ENCODE measurements around the gene SUSD1. TPM values are rescaled to one million over a fixed set of nuclear protein-coding genes. Genes with fewer than 3 reads are reported as not detected.

Gene SUSD1
- total RNA-seq, 2 donors from 2014 or later = 7.8 to 7.9 TPM

GRCh38 chr9:112032009-112032408, 143.1 kb downstream of the SUSD1 start:
- peaks cover 13% of the 10 kb centered on the region for H3K4me1 ChIP-seq
- DNase-seq = no peak
- H3K27ac ChIP-seq = no peak overlapping the region
- H3K36me3 ChIP-seq (replicated peaks in 1 of 2; ENCODE audit: insufficient read depth in 1 of 2, low read depth in 2 of 2) = no peaks in the 10 kb centered on the region
- WGBS, 2 donors = 82 to 95% methylated on average over 2 of the region's 2 CpGs
- TF ChIP-seq CTCF (IDR thresholded peaks at IDR 0.05) (no peak), POLR2A (IDR thresholded peaks at IDR 0.05) (no peak)
- H3K9me3 ChIP-seq = no peaks in the 10 kb centered on the region
- intact Hi-C loops (cut with DNase I) = no loop called here
- ATAC-seq = no peak
- H3K4me3 ChIP-seq = no peak overlapping the region
- no peaks in the 10 kb centered on the region for H3K27me3 ChIP-seq

GRCh38 chr9:112031400-112031799, 143.7 kb downstream of the SUSD1 start:
- Histone ChIP-seq H3K27me3 (no peaks in the 10 kb centered on the region), H3K4me3 (no peak overlapping the region), H3K36me3 (replicated peaks in 1 of 2; ENCODE audit: insufficient read depth in 1 of 2, low read depth in 2 of 2) (no peaks in the 10 kb centered on the region), H3K9me3 (no peaks in the 10 kb centered on the region), H3K4me1 (peaks cover 13% of the 10 kb centered on the region), H3K27ac (no peak overlapping the region)
- intact Hi-C loops (cut with DNase I) = no loop called here
- ATAC-seq (no peak), DNase-seq (no peak)
- WGBS, 2 donors = 49 to 66% methylated on average over 3 of the region's 3 CpGs
- TF ChIP-seq CTCF (IDR thresholded peaks at IDR 0.05) (no peak), POLR2A (IDR thresholded peaks at IDR 0.05) (no peak)

DNA sequence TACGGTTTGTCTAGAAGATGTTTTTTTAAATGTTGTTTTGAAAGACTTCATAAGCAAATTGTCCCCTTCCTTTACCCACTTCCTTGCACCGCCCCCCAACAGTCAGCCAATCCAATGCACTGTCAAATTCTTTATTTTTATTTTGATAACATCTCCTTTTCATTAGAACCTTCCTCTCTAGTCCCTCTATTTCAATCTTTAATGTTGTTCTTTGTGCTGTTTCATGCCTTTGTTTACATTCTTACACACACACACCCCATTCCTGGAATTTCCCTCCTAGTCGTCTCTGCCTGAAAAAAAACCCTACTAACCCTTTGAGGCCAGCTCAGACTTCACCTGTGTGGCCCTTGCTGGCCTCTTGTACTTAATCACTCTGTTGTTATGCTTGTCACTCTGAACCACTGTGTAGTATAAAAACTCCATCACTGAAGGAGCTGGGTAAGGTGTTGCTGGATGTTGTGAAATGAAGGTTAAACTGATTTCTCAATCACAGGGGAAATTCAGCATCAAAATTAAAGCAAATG, 145.1 kb downstream of the SUSD1 start:
- 46 to 48% methylated on average over 3 of the region's 3 CpGs for WGBS, 2 donors
- Histone ChIP-seq H3K27me3 (no peaks in the 10 kb centered on the region), H3K27ac (peak overlapping the region in 3 of 4 donors; percentile 3 to 67 (median 14)), H3K4me3 (no peak overlapping the region), H3K4me1 (peaks cover 13% of the 10 kb centered on the region), H3K9me3 (no peaks in the 10 kb centered on the region), H3K36me3 (replicated peaks in 1 of 2; ENCODE audit: insufficient read depth in 1 of 2, low read depth in 2 of 2) (no peaks in the 10 kb centered on the region)
- DNase-seq (peak in 1 of 4 donors; percentile 22), ATAC-seq (peak; percentile 68)
- TF ChIP-seq CTCF (IDR thresholded peaks at IDR 0.05) (no peak), POLR2A (IDR thresholded peaks at IDR 0.05) (no peak)
- intact Hi-C loops (cut with DNase I) = no loop called here

DNA sequence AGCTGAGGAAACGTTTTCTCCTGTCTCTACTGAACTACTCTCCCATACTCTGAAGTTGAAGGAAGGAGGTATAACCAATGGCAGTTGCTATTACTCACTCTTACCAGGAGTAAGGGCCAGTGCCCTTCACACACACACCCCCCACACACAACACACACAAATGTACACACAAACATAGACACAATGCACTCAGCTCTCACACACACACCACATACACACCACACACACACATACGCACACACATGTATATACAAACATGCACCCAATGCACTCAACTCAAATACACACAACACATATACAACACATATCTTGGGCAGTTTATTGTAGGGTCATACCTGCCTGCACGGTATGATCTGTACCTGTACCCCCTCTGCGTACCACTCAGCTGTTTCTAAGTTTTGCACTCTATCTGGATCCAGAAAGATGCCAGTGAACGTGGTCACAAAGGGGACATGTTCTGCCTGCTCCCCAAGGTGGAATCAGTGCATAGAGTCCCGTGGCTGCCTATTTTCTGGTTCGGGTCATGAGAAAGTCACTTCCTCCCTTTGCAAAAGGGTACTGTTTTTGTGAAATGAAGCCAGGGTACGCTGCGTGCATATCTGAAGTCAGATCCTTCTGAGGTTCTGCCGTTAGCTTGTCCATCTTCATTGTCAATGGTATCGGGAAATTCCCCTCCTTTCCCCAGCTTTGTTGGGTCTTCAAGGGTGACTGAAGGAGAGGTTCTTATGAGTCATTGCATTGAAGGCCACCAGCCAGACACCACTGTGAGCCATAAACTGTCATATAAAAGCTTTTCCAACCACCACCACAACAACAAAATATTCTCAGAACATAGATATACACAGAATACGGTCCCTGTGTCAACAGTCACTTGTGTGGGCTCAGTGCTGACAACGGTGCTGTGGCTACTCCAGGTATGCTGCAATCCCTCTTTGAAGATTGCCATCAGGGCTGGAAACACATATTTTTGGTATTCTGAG, 146.6 kb downstream of the SUSD1 start:
- WGBS, 2 donors = 86% methylated on average over 13 of the region's 13 CpGs
- Histone ChIP-seq H3K27ac (no peak overlapping the region), H3K36me3 (replicated peaks in 1 of 2; ENCODE audit: insufficient read depth in 1 of 2, low read depth in 2 of 2) (no peaks in the 10 kb centered on the region), H3K4me3 (no peak overlapping the region), H3K27me3 (no peaks in the 10 kb centered on the region), H3K9me3 (no peaks in the 10 kb centered on the region), H3K4me1 (peaks cover 8% of the 10 kb centered on the region)
- intact Hi-C loops (cut with DNase I) = no loop called here
- DNase-seq (no peak), ATAC-seq (no peak)
- TF ChIP-seq POLR2A (IDR thresholded peaks at IDR 0.05) (no peak), CTCF (IDR thresholded peaks at IDR 0.05) (no peak)

Data from body of pancreas (tissue), 4 donors.